ENCODE measurements around the gene BCL2L11.

BCL2L11 gene

GRCh38 chr2:111168528-111169239, 48.0 kb downstream of the BCL2L11 start:
- peak; percentile 30 to 61 (median 42) for DNase-seq (ENCODE audit: low read depth in 3 of 3)

GRCh38 chr2:111169268-111169667, 48.6 kb downstream of the BCL2L11 start:
- DNase-seq (ENCODE audit: low read depth in 3 of 3): no peak

GRCh38 chr2:111169924-111170323, 49.2 kb downstream of the BCL2L11 start:
- no peak for DNase-seq (ENCODE audit: low read depth in 3 of 3)

GRCh38 chr2:111171337-111171930, 50.7 kb downstream of the BCL2L11 start:
- no peak for DNase-seq (ENCODE audit: low read depth in 3 of 3)

- DNase-seq (ENCODE audit: low read depth in 3 of 3): no peak
Measured at GRCh38 chr2:111172666-111173065, 52.0 kb downstream of the BCL2L11 start.

- DNase-seq (ENCODE audit: low read depth in 3 of 3): no peak
Measured at GRCh38 chr2:111173338-111173737, 52.6 kb downstream of the BCL2L11 start.

GRCh38 chr2:111173856-111174255, 53.1 kb downstream of the BCL2L11 start:
- DNase-seq (ENCODE audit: low read depth in 3 of 3): no peak

GRCh38 chr2:111175615-111176014, 54.9 kb downstream of the BCL2L11 start:
- DNase-seq (ENCODE audit: low read depth in 3 of 3): no peak

GRCh38 chr2:111176388-111176787, 55.7 kb downstream of the BCL2L11 start:
- no peak for DNase-seq (ENCODE audit: low read depth in 3 of 3)

- no peak for DNase-seq (ENCODE audit: low read depth in 3 of 3)
Measured at GRCh38 chr2:111176867-111177266, 56.2 kb downstream of the BCL2L11 start.

- no peak for DNase-seq (ENCODE audit: low read depth in 3 of 3)
Measured at GRCh38 chr2:111178296-111178695, 57.6 kb downstream of the BCL2L11 start.

GRCh38 chr2:111178730-111179405, 58.2 kb downstream of the BCL2L11 start:
- no peak for DNase-seq (ENCODE audit: low read depth in 3 of 3)

GRCh38 chr2:111182121-111182520, 61.4 kb downstream of the BCL2L11 start:
- DNase-seq (ENCODE audit: low read depth in 3 of 3): no peak

GRCh38 chr2:111182740-111183139, 62.0 kb downstream of the BCL2L11 start:
- no peak for DNase-seq (ENCODE audit: low read depth in 3 of 3)

- no peak for DNase-seq (ENCODE audit: low read depth in 3 of 3)
Measured at GRCh38 chr2:111184725-111185310, 64.1 kb downstream of the BCL2L11 start.

- no peak for DNase-seq (ENCODE audit: low read depth in 3 of 3)
Measured at GRCh38 chr2:111185361-111186022, 64.8 kb downstream of the BCL2L11 start.

GRCh38 chr2:111186121-111186715, 65.5 kb downstream of the BCL2L11 start:
- DNase-seq (ENCODE audit: low read depth in 3 of 3): no peak

GRCh38 chr2:111186933-111187332, 66.2 kb downstream of the BCL2L11 start:
- no peak for DNase-seq (ENCODE audit: low read depth in 3 of 3)

GRCh38 chr2:111188681-111189080, 68.0 kb downstream of the BCL2L11 start:
- DNase-seq (ENCODE audit: low read depth in 3 of 3): no peak

GRCh38 chr2:111189106-111189505, 68.4 kb downstream of the BCL2L11 start:
- DNase-seq (ENCODE audit: low read depth in 3 of 3): no peak

- DNase-seq (ENCODE audit: low read depth in 3 of 3): no peak
Measured at GRCh38 chr2:111190816-111191540, 70.3 kb downstream of the BCL2L11 start.
